Neural progenitor cell (in vitro differentiated cells): ENCODE results near the gene IQSEC2. TPM values are rescaled to one million over a fixed set of nuclear protein-coding genes. Genes with fewer than 3 reads are reported as not detected.

ENCODE experiments used
- DNase-seq: peaks from one replicate; pipeline ENCODE4 v3.0.0-alpha.2; 2016; ENCODE audit warnings: low spot score
- H2AFZ ChIP-seq: fragments of 200-600 bp; sonication (generic); replicated peaks from 2 replicates; pipeline ENCODE4 v1.6.1; 2016; ENCODE audit warnings: antibody characterized with exemption
- H3F3A ChIP-seq: fragments of 200-600 bp; sonication (generic); 2 replicates; pipeline ENCODE4 v1.6.1; 2016; ENCODE audit warnings: antibody characterized with exemption, low read depth
- H3K27ac ChIP-seq: fragments of 200-600 bp; sonication (generic); 2 replicates; pipeline ENCODE4 v1.5.1; 2016; ENCODE audit warnings: mild to moderate bottlenecking
- H3K27me3 ChIP-seq: fragments of 200-600 bp; sonication (generic); 2 replicates; pipeline ENCODE4 v1.6.1; 2016; ENCODE audit warnings: mild to moderate bottlenecking, moderate library complexity
- H3K36me3 ChIP-seq: fragments of 200-600 bp; sonication (generic); 2 replicates; pipeline ENCODE4 v1.5.1; 2016
- H3K4me1 ChIP-seq: fragments of 200-600 bp; sonication (generic); 2 replicates; pipeline ENCODE4 v1.6.1; 2016; ENCODE audit warnings: mixed run types
- H3K4me2 ChIP-seq: fragments of 200-600 bp; sonication (generic); 2 replicates; pipeline ENCODE4 v1.6.1; 2016
- H3K4me3 ChIP-seq: fragments of 200-600 bp; sonication (generic); 2 replicates; pipeline ENCODE4 v1.5.1; 2016
- H3K79me2 ChIP-seq: fragments of 200-600 bp; sonication (generic); 2 replicates; pipeline ENCODE4 v1.6.1; 2016; ENCODE audit warnings: low read depth
- H3K9ac ChIP-seq: fragments of 200-600 bp; sonication (generic); 2 replicates; pipeline ENCODE4 v1.6.1; 2016
- H3K9me3 ChIP-seq: fragments of 200-600 bp; sonication (generic); 2 replicates; pipeline ENCODE4 v1.5.1; 2016; ENCODE audit warnings: low read depth
- H4K20me1 ChIP-seq: fragments of 200-600 bp; sonication (generic); 2 replicates; pipeline ENCODE4 v1.6.1; 2016; ENCODE audit warnings: low read depth
- H3K27ac Mint-ChIP-seq: 3 replicates; pipeline ENCODE4 v1.8.0; 2021; ENCODE audit warnings: mixed read lengths
- H3K27me3 Mint-ChIP-seq: 2 replicates; pipeline ENCODE4 v1.8.0; 2022; ENCODE audit warnings: low read depth, mild to moderate bottlenecking, inconsistent platforms, moderate library complexity, mixed read lengths; ENCODE audit not compliant: insufficient read depth
- H3K36me3 Mint-ChIP-seq: 3 replicates; pipeline ENCODE4 v1.8.0; 2021; ENCODE audit warnings: mixed read lengths
- H3K4me1 Mint-ChIP-seq: 3 replicates; pipeline ENCODE4 v1.8.0; 2021; ENCODE audit warnings: mixed read lengths
- H3K4me3 Mint-ChIP-seq: 3 replicates; pipeline ENCODE4 v1.8.0; 2021; ENCODE audit warnings: mild to moderate bottlenecking, moderate library complexity, mixed read lengths
- H3K9me3 Mint-ChIP-seq: 3 replicates; pipeline ENCODE4 v1.8.0; 2020; ENCODE audit warnings: mixed read lengths
- EZH2 ChIP-seq: fragments of 200-600 bp; sonication (generic); IDR thresholded peaks from 2 replicates; pipeline ENCODE4 v1.6.1; 2017; ENCODE audit warnings: antibody characterized with exemption, mild to moderate bottlenecking, moderate library complexity
- EZH2phosphoT487 ChIP-seq: fragments of 200-600 bp; sonication (generic); IDR thresholded peaks from 2 replicates; pipeline ENCODE4 v1.6.1; 2017; ENCODE audit warnings: antibody characterized with exemption
- total RNA-seq: library from RNA; depleted of rRNA; stranded (reverse); fragments of >200 nt; gene quantifications from 2 replicates; pipeline ENCODE4 v1.2.3, GENCODE V29; 2015; ENCODE audit warnings: low replicate concordance
- TF ChIP-seq, protein P1 (sequence below): fragments of 200-600 bp; sonication (generic); IDR thresholded peaks from 2 replicates; pipeline ENCODE4 v1.5.1; 2017; ENCODE audit warnings: antibody characterized with exemption, mild to moderate bottlenecking

IQSEC2 gene
- total RNA-seq, 1 donor from 2014 or later, result 3.5 TPM

DNA sequence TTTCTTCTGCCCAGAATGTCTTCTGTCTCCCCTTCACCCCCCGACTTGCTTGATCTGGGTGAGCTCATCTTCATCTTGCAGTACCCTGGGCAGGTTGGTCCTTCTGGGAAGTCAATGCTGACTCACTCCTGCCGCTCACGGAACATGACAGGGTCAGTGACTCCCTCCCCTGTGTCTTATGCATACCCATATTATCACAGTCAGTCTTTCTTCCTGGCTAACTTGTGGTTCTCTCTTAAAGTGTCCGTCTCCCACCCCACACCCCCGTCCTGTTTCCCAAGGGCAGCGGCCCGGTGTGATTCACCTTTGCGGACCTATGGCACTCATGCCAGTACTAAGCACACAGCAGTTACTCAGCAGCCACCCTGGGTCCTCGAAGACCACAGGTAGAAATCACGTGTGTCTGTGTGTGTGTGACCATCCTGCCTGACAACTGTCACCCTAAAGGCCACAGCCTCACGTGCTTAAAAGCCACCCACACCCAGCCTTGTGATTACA lies 17.7 kb downstream of the IQSEC2 start:
- peaks cover 10% of the 10 kb centered on the region for H3K27me3 Mint-ChIP-seq
- TF ChIP-seq EZH2, result no peak
- TF ChIP-seq, protein P1, sequence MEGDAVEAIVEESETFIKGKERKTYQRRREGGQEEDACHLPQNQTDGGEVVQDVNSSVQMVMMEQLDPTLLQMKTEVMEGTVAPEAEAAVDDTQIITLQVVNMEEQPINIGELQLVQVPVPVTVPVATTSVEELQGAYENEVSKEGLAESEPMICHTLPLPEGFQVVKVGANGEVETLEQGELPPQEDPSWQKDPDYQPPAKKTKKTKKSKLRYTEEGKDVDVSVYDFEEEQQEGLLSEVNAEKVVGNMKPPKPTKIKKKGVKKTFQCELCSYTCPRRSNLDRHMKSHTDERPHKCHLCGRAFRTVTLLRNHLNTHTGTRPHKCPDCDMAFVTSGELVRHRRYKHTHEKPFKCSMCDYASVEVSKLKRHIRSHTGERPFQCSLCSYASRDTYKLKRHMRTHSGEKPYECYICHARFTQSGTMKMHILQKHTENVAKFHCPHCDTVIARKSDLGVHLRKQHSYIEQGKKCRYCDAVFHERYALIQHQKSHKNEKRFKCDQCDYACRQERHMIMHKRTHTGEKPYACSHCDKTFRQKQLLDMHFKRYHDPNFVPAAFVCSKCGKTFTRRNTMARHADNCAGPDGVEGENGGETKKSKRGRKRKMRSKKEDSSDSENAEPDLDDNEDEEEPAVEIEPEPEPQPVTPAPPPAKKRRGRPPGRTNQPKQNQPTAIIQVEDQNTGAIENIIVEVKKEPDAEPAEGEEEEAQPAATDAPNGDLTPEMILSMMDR, result no peak
- TF ChIP-seq EZH2phosphoT487, result no peak
- H3K4me3 Mint-ChIP-seq, result no peak overlapping the region
- Histone ChIP-seq H4K20me1 (no peaks in the 10 kb centered on the region), H3F3A (no peaks in the 10 kb centered on the region), H3K9me3 (no peaks in the 10 kb centered on the region), H3K4me3 (no peak overlapping the region), H3K9ac (no peak overlapping the region), H3K27me3 (no peaks in the 10 kb centered on the region), H3K79me2 (no peaks in the 10 kb centered on the region), H2AFZ (no peak overlapping the region), H3K4me1 (no peaks in the 10 kb centered on the region), H3K4me2 (no peak overlapping the region), H3K27ac (no peak overlapping the region), H3K36me3 (no peaks in the 10 kb centered on the region)
- no peak overlapping the region for H3K27ac Mint-ChIP-seq
- no peaks in the 10 kb centered on the region for H3K9me3 Mint-ChIP-seq
- H3K4me1 Mint-ChIP-seq, result peaks cover 30% of the 10 kb centered on the region
- no peaks in the 10 kb centered on the region for H3K36me3 Mint-ChIP-seq
- no peak for DNase-seq

DNA sequence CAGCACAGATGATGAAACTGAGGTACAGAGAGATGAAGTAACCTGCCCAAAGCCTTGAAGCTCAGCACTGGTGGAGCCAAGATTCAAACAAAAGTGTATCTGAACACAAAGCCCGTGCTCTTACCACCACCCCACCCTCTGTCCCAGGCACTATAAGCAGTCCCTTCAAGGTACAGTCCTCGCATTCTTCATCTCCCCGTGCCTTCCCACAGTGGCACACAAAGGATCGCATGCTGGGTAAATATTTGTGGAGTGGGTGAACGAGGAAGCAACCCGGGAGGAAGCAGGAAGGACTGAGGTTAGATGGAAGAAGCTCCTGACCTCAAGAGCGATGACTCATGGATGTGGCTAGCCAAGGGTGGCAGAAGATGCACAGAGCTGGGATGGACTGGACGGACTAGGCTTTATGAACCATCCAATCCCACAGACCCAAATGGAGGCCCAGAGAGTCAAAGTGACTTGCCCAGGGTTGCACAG lies 18.4 kb downstream of the IQSEC2 start:
- no peak overlapping the region for H3K4me2 ChIP-seq
- no peaks in the 10 kb centered on the region for H4K20me1 ChIP-seq
- Mint-ChIP-seq H3K36me3 (no peaks in the 10 kb centered on the region), H3K9me3 (no peaks in the 10 kb centered on the region), H3K4me3 (no peak overlapping the region), H3K27me3 (peaks cover 10% of the 10 kb centered on the region), H3K4me1 (peaks cover 30% of the 10 kb centered on the region), H3K27ac (no peak overlapping the region)
- H3K9ac ChIP-seq, result no peak overlapping the region
- no peaks in the 10 kb centered on the region for H3F3A ChIP-seq
- H3K36me3 ChIP-seq, result no peaks in the 10 kb centered on the region
- no peaks in the 10 kb centered on the region for H3K79me2 ChIP-seq
- H3K4me3 ChIP-seq, result no peak overlapping the region
- H2AFZ ChIP-seq, result no peak overlapping the region
- no peaks in the 10 kb centered on the region for H3K27me3 ChIP-seq
- TF ChIP-seq EZH2phosphoT487, result no peak
- TF ChIP-seq, protein P1, result no peak
- no peak for TF ChIP-seq EZH2
- H3K9me3 ChIP-seq, result no peaks in the 10 kb centered on the region
- no peaks in the 10 kb centered on the region for H3K4me1 ChIP-seq
- no peak for DNase-seq
- H3K27ac ChIP-seq, result no peak overlapping the region

DNA sequence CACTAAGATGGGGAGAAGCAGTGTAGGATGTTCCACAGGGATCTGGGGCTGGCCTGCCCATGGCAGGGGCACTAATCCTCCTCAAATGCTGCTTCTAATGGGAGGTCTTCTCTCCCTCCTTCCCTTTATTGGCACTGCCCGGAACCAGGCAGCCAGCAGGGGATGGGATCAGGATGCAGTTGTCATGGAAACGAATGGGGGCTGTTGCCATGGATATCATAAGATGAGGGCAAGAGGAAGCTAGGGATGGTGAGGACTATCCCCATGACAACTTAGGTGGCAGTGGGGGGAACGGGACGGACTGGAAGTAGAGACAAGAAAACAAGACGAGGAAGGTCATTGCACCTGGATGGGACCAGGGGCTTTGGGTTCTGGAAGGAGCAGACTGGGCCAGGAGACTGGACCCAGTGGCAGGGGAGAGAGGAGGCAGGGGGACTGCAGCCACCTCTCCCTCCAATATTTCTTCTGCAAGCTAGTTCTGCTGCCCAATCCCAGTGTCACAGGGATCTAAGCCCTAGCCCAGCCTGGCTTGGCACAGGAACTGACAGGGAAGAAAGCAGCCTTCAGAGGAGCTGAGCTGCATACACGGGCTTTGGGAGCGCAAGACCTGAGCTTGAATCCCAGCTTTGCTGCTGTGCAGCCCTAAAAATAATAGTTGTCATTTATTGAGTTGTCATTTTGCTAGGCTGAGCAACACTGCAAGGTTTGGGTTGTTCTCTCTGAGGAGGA lies 19.0 kb downstream of the IQSEC2 start:
- H3K4me3 Mint-ChIP-seq, result peak overlapping the region; percentile 3
- Histone ChIP-seq H3K4me1 (no peaks in the 10 kb centered on the region), H3K27me3 (no peaks in the 10 kb centered on the region), H3K9me3 (no peaks in the 10 kb centered on the region), H3K36me3 (no peaks in the 10 kb centered on the region), H3K79me2 (no peaks in the 10 kb centered on the region), H3K9ac (no peak overlapping the region), H3K27ac (no peak overlapping the region), H3K4me2 (no peak overlapping the region), H3K4me3 (no peak overlapping the region), H4K20me1 (no peaks in the 10 kb centered on the region), H3F3A (no peaks in the 10 kb centered on the region), H2AFZ (no peak overlapping the region)
- no peak for DNase-seq
- peaks cover 10% of the 10 kb centered on the region for H3K27me3 Mint-ChIP-seq
- H3K9me3 Mint-ChIP-seq, result peaks cover 3% of the 10 kb centered on the region
- H3K36me3 Mint-ChIP-seq, result no peaks in the 10 kb centered on the region
- peaks cover 33% of the 10 kb centered on the region for H3K4me1 Mint-ChIP-seq
- H3K27ac Mint-ChIP-seq, result no peak overlapping the region
- no peak for TF ChIP-seq EZH2
- TF ChIP-seq, protein P1, result no peak
- no peak for TF ChIP-seq EZH2phosphoT487
